Stimulated activated CD8-positive, alpha-beta memory T cell treated with anti-CD3 and anti-CD28 coated beads, Interleukin-7, amount 100 ng/mL, for 1 hour (primary cell): Measurements from ENCODE around the gene ATP1A4.
"Not testable (repeated sequence)": the region's sequence is repeated elsewhere in the genome, so short reads cannot be mapped to it uniquely, and the experiment has no call there.

Source experiments
- DNase-seq, 2 donors: peaks; one replicate each; pipeline ENCODE4 v3.0.0-alpha.2; 2020; ENCODE audit warnings: low read depth in 2 of 2

Gene ATP1A4

DNA sequence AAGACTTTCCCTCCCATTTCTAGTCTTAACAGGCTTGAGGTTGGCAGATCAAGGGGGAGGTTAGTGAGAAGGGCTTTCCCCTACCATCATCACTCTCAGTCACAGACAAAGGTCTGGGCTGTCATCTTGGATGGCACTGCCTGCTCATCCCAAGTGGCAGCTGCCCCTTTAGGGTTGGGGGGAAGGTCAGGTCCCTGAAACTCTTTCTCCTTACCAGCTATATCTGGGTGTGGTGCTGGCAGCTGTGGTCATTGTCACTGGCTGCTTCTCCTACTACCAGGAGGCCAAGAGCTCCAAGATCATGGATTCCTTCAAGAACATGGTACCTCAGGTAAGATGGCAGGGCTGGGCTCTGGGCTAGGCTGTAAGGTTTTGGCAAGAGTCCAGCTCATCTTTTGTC is 27.7 kb upstream of the ATP1A4 start:
- no peak for DNase-seq

DNA sequence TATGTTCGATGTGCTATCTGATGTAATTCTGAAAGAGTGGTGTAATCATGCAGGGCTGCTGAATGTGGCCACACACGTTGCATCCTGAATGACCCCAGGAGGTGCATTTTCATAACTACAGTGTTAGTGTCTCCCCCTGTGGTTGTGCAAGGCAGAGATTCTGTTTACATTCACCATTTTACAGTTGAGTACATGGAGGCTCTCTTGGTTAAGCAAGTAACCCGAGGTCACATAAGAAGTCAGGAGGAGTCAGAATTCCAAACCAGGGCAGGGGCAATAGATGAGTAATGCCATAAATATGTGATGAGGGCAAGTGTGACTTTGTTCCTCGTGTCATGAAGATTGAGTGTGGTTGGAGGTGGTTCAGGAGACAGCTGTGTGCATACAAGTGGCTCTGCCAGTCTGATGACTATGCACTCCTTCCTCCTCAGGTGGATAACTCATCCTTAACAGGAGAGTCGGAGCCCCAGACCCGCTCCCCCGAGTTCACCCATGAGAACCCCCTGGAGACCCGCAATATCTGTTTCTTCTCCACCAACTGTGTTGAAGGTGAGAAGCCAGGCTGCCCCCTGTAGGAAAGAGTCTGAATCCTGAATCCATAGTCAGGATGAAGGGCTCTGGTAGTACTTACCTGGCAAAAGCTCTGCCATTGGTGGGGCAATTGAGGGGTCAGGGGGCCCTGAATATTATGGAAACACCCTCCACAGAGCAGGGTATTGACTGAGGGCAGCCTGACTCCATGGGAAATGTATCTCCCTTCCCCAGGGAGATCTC is 26.5 kb upstream of the ATP1A4 start:
- DNase-seq, result no peak

DNA sequence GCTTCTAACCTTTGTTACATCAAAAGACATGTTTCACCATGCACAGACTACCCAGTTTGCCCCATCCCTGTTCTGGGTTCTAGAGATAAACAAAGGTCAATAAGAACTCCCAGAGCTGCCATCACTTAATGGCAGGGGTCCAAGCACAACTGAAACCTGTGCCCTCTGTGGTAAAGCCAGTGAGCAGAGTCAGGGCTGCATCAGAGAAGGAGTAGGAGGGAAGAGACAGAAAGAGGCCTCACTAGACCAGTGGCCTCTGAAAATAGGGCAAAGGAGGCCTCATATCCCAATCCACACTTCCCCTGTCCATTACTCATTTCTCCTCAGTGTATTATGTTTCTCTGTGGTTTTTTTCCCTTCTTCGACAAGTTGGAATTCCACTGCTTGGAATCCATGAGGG is 25.7 kb upstream of the ATP1A4 start:
- DNase-seq, result no peak

GRCh38 chr1:160126342-160126741 is 25.1 kb upstream of the ATP1A4 start:
- DNase-seq, result not testable (repeated sequence)

- no peak for DNase-seq
Measured at GRCh38 chr1:160127381-160127780, 24.0 kb upstream of the ATP1A4 start.

- DNase-seq, result no peak
Measured at GRCh38 chr1:160127865-160128523, 23.4 kb upstream of the ATP1A4 start.

DNA sequence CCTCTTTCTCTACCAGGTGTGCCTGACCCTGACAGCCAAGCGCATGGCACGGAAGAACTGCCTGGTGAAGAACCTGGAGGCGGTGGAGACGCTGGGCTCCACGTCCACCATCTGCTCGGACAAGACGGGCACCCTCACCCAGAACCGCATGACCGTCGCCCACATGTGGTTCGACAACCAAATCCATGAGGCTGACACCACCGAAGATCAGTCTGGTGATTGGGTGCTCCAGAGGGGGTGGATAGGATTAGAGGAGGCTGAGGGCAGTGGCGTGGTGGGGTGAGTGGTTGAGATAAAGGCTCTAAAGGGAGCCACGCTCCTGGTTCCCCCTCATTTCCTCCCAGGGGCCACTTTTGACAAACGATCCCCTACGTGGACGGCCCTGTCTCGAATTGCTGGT is 22.8 kb upstream of the ATP1A4 start:
- DNase-seq, result no peak

DNA sequence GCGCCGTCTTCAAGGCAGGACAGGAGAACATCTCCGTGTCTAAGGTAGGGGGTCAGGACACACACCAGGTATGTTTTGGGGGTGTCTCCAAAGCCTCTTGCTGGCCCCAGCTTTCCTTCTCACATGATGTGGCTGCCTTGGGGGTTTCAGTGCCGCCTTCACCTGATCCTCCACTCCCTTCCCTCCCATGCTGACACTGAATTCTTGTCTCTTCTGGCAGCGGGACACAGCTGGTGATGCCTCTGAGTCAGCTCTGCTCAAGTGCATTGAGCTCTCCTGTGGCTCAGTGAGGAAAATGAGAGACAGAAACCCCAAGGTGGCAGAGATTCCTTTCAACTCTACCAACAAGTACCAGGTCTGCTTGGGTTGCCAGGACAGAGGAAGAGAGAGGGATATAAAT is 22.4 kb upstream of the ATP1A4 start:
- no peak for DNase-seq

GRCh38 chr1:160129558-160129957 is 21.8 kb upstream of the ATP1A4 start:
- no peak for DNase-seq

- DNase-seq, result no peak
Measured at GRCh38 chr1:160129966-160130365, 21.4 kb upstream of the ATP1A4 start.

- no peak for DNase-seq
Measured at GRCh38 chr1:160130486-160130885, 20.9 kb upstream of the ATP1A4 start.

GRCh38 chr1:160130939-160131338 is 20.5 kb upstream of the ATP1A4 start:
- DNase-seq, result no peak

- DNase-seq, result no peak
Measured at GRCh38 chr1:160131803-160132565, 19.4 kb upstream of the ATP1A4 start.

- DNase-seq, result no peak
Measured at GRCh38 chr1:160133990-160134770, 17.2 kb upstream of the ATP1A4 start.

- DNase-seq, result no peak
Measured at GRCh38 chr1:160134791-160135572, 16.4 kb upstream of the ATP1A4 start.

DNA sequence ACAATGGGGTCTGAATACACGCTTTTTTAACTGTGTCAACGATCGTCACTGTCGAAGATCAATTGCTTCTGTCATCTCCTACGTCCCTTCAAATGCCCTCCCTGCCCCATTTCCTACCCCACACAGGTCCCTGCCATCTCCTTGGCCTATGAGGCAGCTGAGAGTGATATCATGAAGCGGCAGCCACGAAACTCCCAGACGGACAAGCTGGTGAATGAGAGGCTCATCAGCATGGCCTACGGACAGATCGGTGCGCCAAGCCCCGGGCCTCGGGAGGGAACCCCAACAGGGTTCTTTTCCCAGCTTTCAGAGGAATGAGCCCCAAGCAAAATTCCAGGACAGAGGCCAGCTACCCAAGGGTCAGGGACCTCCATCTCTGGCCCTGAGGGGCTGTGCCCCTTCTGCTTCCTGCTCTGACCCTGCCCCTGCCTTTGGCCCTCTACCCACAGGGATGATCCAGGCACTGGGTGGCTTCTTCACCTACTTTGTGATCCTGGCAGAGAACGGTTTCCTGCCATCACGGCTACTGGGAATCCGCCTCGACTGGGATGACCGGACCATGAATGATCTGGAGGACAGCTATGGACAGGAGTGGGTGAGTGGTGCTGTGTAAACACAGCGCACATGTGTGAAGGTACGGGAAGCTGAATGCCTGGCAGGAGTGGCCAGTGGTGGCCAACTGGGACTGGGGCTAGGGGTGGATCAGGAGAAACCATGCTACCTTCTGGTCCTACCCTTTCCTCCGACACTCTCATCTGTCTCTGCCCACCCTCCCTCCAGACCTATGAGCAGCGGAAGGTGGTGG is 15.1 kb upstream of the ATP1A4 start:
- DNase-seq, result no peak

DNA sequence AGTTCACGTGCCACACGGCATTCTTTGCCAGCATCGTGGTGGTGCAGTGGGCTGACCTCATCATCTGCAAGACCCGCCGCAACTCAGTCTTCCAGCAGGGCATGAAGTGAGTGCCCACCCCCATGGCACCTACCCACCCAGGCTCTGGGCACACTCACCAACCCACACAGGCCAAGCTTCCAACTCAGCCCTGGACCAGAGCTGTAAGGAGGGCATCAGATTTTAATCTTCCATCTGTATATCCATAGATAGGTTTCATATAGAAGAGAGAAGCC is 14.5 kb upstream of the ATP1A4 start:
- DNase-seq, result no peak

DNA sequence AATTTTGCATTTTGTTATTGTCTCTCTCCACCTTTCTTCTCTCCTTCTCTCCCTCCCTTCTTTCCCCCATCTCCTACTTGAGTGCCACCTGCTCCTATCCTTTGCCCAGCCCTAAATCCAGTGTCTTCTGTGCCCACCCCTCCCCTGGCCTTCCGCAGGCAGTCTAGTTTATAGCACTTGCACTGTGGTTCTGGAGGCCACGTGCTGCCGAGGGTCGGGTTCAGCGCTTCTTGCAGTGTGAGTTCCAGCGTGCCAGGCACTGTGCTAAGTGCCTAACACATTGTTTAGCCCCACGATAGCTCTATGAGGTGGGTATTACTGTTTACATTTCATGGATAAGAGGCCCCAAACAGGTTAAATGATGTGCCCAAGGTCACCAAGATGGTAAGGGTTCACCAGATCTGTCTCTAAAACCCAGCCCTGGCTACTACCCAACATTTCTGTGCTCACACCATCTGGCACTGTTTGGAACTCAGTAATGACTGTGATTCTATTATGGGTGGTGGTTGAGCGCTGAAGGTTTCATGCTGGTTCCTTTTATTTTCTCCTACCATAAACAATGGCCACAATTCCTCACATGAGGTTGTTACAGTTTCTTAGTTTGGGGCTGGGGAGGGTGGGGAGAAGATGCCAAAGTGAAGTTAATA is 14.1 kb upstream of the ATP1A4 start:
- DNase-seq, result no peak

DNA sequence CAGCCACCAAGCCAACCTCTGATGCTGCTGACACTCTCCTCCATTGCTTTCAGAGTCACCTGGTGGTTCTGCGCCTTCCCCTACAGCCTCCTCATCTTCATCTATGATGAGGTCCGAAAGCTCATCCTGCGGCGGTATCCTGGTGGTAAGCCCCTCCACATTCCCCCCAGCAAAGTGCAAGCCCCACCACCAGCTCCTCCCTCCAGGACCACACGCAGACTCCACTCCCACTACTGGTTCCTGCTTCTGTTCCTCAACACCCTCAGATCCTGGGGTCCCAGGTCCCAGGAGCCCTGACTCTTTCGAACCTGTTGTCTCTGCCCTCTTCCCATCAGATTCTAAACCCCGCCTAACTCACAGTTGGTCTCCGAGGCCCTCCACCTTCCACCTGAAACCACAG is 11.6 kb upstream of the ATP1A4 start:
- DNase-seq, result no peak

DNA sequence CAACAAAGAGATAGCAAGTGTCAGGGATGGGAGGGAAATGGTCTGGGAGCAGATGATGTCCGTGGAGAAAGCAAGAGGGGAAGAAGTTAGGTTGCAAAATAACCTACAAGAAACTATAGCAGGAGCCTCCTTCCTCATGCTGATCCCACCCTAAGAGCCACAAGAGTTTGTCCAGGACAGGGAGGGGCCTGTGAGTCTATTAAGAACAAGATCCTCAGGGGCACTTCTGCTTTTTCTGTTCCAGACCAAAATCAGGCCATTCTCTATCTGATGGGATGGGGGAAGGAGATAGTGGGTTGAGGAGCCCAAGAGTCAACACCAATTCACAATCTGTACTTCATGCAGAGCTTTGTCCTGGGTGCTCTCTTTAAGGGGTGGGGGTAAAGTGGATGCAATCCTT is 7.7 kb upstream of the ATP1A4 start:
- DNase-seq, result no peak
